Coronary artery (tissue), 2 donors: Measurements from ENCODE around the gene MAGI1.

Experiments used
- DNase-seq: peaks from one replicate; pipeline ENCODE4 v3.0.0-alpha.2; 2017; ENCODE audit warnings: low spot score
- H3K27ac ChIP-seq, 2 donors: fragments of 200-600 bp; sonication (generic); one replicate each; pipeline ENCODE4 v1.5.1; 2016 to 2019
- H3K4me3 ChIP-seq: fragments of 200-600 bp; sonication (generic); 2 replicates; pipeline ENCODE4 v1.5.1; 2016; ENCODE audit warnings: mild to moderate bottlenecking, moderate library complexity
- CTCF ChIP-seq: fragments of 200-600 bp; sonication (generic); IDR thresholded peaks from one replicate; pipeline ENCODE4 v1.5.1; 2019; ENCODE audit warnings: antibody characterized with exemption

The MAGI1 gene

GRCh38 chr3:65732051-65732935 is 306.4 kb downstream of the MAGI1 start:
- TF ChIP-seq CTCF, result peak; percentile 47
- Histone ChIP-seq H3K27ac (no peak overlapping the region), H3K4me3 (peak overlapping the region; percentile 34)
- no peak for DNase-seq

GRCh38 chr3:65730449-65730848 is 308.3 kb downstream of the MAGI1 start:
- no peak for DNase-seq
- H3K4me3 ChIP-seq, result no peak overlapping the region
- TF ChIP-seq CTCF, result no peak
- H3K27ac ChIP-seq, result no peak overlapping the region

- Histone ChIP-seq H3K4me3 (no peak overlapping the region), H3K27ac (peak overlapping the region; percentile 26 to 42)
- DNase-seq, result no peak
- TF ChIP-seq CTCF, result no peak
Observed at GRCh38 chr3:65729973-65730372, 308.7 kb downstream of the MAGI1 start.

GRCh38 chr3:65729555-65729954 is 309.2 kb downstream of the MAGI1 start:
- peak overlapping the region; percentile 26 to 42 for H3K27ac ChIP-seq
- no peak overlapping the region for H3K4me3 ChIP-seq
- TF ChIP-seq CTCF, result no peak
- no peak for DNase-seq

- H3K27ac ChIP-seq, result no peak overlapping the region
- no peak for DNase-seq
- H3K4me3 ChIP-seq, result no peak overlapping the region
- TF ChIP-seq CTCF, result no peak
Observed at GRCh38 chr3:65728138-65728537, 310.6 kb downstream of the MAGI1 start.

- TF ChIP-seq CTCF, result no peak
- no peak for DNase-seq
- H3K27ac ChIP-seq, result no peak overlapping the region
- H3K4me3 ChIP-seq, result no peak overlapping the region
Observed at GRCh38 chr3:65723985-65724384, 314.7 kb downstream of the MAGI1 start.

GRCh38 chr3:65723011-65723410 is 315.7 kb downstream of the MAGI1 start:
- no peak for DNase-seq
- H3K4me3 ChIP-seq, result no peak overlapping the region
- H3K27ac ChIP-seq, result no peak overlapping the region
- TF ChIP-seq CTCF, result no peak
